ENCODE measurements around the gene RAB10.

- TF ChIP-seq EZH2 (IDR thresholded peaks at IDR 0.05), result no peak
- TF ChIP-seq ATF3 (IDR thresholded peaks at IDR 0.05), result no peak
- no peak for TF ChIP-seq CTCF (IDR thresholded peaks at IDR 0.05 in 2 of 3, conservative IDR thresholded peaks at IDR 0.05 in 1 of 3; ENCODE audit: borderline replicate concordance in 1 of 3, insufficient read depth in 1 of 3, low read depth in 2 of 3, low read length in 2 of 3)
- TF ChIP-seq SIN3A (IDR thresholded peaks at IDR 0.05; ENCODE audit: low read depth), result no peak
- TF ChIP-seq EZH2phosphoT487 (IDR thresholded peaks at IDR 0.05; ENCODE audit: borderline replicate concordance), result no peak
- TF ChIP-seq POLR2A (IDR thresholded peaks at IDR 0.05; ENCODE audit: borderline replicate concordance, extremely low read depth, insufficient read depth, insufficient read length), result no peak
- TF ChIP-seq ZBTB33 (IDR thresholded peaks at IDR 0.05; ENCODE audit: extremely low read depth, insufficient replicate concordance, low read length), result no peak
- TF ChIP-seq POLR2AphosphoS5 (IDR thresholded peaks at IDR 0.05; ENCODE audit: low read depth, low read length), result no peak
- TF ChIP-seq TCF7L2 (IDR thresholded peaks at IDR 0.05; ENCODE audit: borderline replicate concordance, extremely low read depth, insufficient read depth, insufficient read length), result no peak
- no peak for TF ChIP-seq SP1 (IDR thresholded peaks at IDR 0.05; ENCODE audit: low read depth)
- TF ChIP-seq REST (IDR thresholded peaks at IDR 0.05; ENCODE audit: low read depth), result no peak
- TF ChIP-seq CEBPB (IDR thresholded peaks at IDR 0.05; ENCODE audit: low read depth), result no peak
- TF ChIP-seq ELF1 (IDR thresholded peaks at IDR 0.05; ENCODE audit: borderline replicate concordance, low read depth), result no peak
- TF ChIP-seq MAX (IDR thresholded peaks at IDR 0.05), result no peak
Measured at GRCh38 chr2:26035090-26035743, 1.3 kb downstream of the RAB10 start.

Data from HCT116 (cell line).